Inflammatory macrophage treated with lipopolysaccharide for 1 hour (primary cell): ENCODE results near the gene COL20A1.

ENCODE experiments used
- DNase-seq, 2 donors: peaks; one replicate each; pipeline ENCODE4 v3.0.0-alpha.2; 2020 to 2022

COL20A1 gene

GRCh38 chr20:63351811-63352591 is 59.0 kb downstream of the COL20A1 start:
- no peak for DNase-seq

GRCh38 chr20:63352811-63353221 is 59.8 kb downstream of the COL20A1 start:
- DNase-seq, result no peak

- no peak for DNase-seq
These were observed 61.8 kb downstream of the COL20A1 start for GRCh38 chr20:63354636-63355350.

GRCh38 chr20:63355781-63356295 is 62.9 kb downstream of the COL20A1 start:
- no peak for DNase-seq

- DNase-seq, result no peak
These were observed 63.5 kb downstream of the COL20A1 start for GRCh38 chr20:63356511-63356910.

GRCh38 chr20:63356931-63357879 is 64.2 kb downstream of the COL20A1 start:
- no peak for DNase-seq

- no peak for DNase-seq
These were observed 65.2 kb downstream of the COL20A1 start for GRCh38 chr20:63357921-63358905.

- DNase-seq, result no peak
These were observed 66.4 kb downstream of the COL20A1 start for GRCh38 chr20:63359164-63359934.

- DNase-seq, result no peak
These were observed 67.2 kb downstream of the COL20A1 start for GRCh38 chr20:63359937-63360849.

- DNase-seq, result no peak
These were observed 68.0 kb downstream of the COL20A1 start, which contains the start of gene CHRNA4 for GRCh38 chr20:63360850-63361518. Gene CHRNA4 (minus strand): TSS chr20:63361349. CDS start chr20:63361165, 184 bp downstream.

- no peak for DNase-seq
These were observed 68.8 kb downstream of the COL20A1 start for GRCh38 chr20:63361519-63362435.

GRCh38 chr20:63362436-63363009 is 69.5 kb downstream of the COL20A1 start:
- DNase-seq, result no peak

- no peak for DNase-seq
These were observed 70.3 kb downstream of the COL20A1 start for GRCh38 chr20:63363013-63363957.

GRCh38 chr20:63363981-63364561 is 71.1 kb downstream of the COL20A1 start:
- no peak for DNase-seq

GRCh38 chr20:63364801-63365585 is 72.0 kb downstream of the COL20A1 start:
- DNase-seq, result no peak
